ENCODE results near the gene STON2.

DNA sequence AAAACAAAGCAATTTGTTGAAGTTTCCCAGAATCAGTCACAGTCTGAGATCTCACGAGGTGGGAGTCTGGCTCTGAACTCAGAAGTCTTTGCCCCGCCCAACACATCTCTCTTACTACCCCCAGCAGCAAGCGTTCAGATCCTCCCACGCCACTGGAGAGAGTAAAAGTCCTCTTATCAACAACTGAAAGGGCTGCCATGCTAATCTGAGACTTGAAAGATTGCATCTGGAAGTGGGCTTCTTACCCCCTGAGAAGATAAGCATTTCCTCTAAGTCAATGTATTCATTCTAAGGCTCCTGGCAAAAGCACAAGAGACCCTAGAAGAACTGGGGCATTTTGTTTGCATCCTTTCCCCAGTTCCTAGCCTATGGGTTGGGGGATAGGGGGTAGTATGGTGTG, 34.1 kb upstream of the STON2 start:
- TF ChIP-seq SUZ12 (IDR thresholded peaks at IDR 0.05; ENCODE audit: extremely low read depth, insufficient read depth, insufficient read length) (no peak), ZNF274 (IDR thresholded peaks at IDR 0.05; ENCODE audit: low read depth, low read length) (no peak)

Data from NT2/D1 (cell line).